Esophagus muscularis mucosa (tissue), 4 donors: Measurements from ENCODE around the gene PHB1. TPM values are rescaled to one million over a fixed set of nuclear protein-coding genes. Genes with fewer than 3 reads are reported as not detected.
"Not testable (repeated sequence)": the region's sequence is repeated elsewhere in the genome, so short reads cannot be mapped to it uniquely, and the experiment has no call there.

Experiments used
- DNase-seq: peaks from one replicate; pipeline ENCODE4 v3.0.0-alpha.2; 2017; ENCODE audit errors: extremely low spot score
- H3K27ac ChIP-seq, 4 donors: fragments of 200-600 bp; sonication (generic); replicated peaks in 1 of 4; 1 replicate in 3 of 4; 2 replicates in 1 of 4; pipeline ENCODE4 v1.5.1; 2016 to 2019; ENCODE audit warnings: mild to moderate bottlenecking in 1 of 4
- H3K27me3 ChIP-seq, 4 donors: fragments of 200-600 bp; sonication (generic); one replicate each; pipeline versions ENCODE4 v1.5.1 to v1.6.0; 2016 to 2019
- H3K36me3 ChIP-seq, 4 donors: fragments of 200-600 bp; sonication (generic); one replicate each; pipeline ENCODE4 v1.5.1; 2016 to 2019
- H3K4me1 ChIP-seq, 4 donors: fragments of 200-600 bp; sonication (generic); one replicate each; pipeline ENCODE4 v1.5.1; 2016 to 2019
- H3K4me3 ChIP-seq, 4 donors: fragments of 200-600 bp; sonication (generic); 1 replicate in 2 of 4; 2 replicates in 2 of 4; pipeline ENCODE4 v1.5.1; 2016 to 2019; ENCODE audit warnings: mild to moderate bottlenecking in 4 of 4, moderate library complexity in 1 of 4
- H3K9me3 ChIP-seq, 4 donors: fragments of 200-600 bp; sonication (generic); 1 replicate in 3 of 4; 2 replicates in 1 of 4; pipeline ENCODE4 v1.5.1; 2016 to 2019
- EP300 ChIP-seq: sonication (generic); formaldehyde crosslinking; IDR thresholded peaks from one replicate; pipeline ENCODE4 v1.6.1; 2017; ENCODE audit warnings: antibody characterized with exemption
- POLR2A ChIP-seq: fragments of 450-650 bp; IDR thresholded peaks from one replicate; pipeline ENCODE4 v1.6.1; 2017; ENCODE audit warnings: antibody characterized with exemption, moderate library complexity, mild to moderate bottlenecking, low read depth
- POLR2AphosphoS5 ChIP-seq, 2 donors: sonication (generic); formaldehyde crosslinking; IDR thresholded peaks; one replicate each; pipeline ENCODE4 v1.6.1; 2017; ENCODE audit warnings: antibody characterized with exemption in 2 of 2
- WGBS: methylation state at CpG from one replicate; pipeline ENCODE4 v1.1.5; 2018; 5-methylcytosine and 5-hydroxymethylcytosine counted together
- intact Hi-C: fragments of 100-400 bp; cut with DNase I; formaldehyde crosslinking; loops from one replicate; pipeline ENCODE4 v1.15.1; 2023
- total RNA-seq, 4 donors: library from RNA; depleted of rRNA; stranded (reverse); fragments of >200 nt; gene quantifications; one replicate each; pipeline versions ENCODE4 v1.1.0 to v1.2.1, GENCODE V29; 2016
- TF ChIP-seq, protein P1 (sequence below), 3 experiments: fragments of 200-600 bp in 2 of 3; fragments of 450-650 bp in 1 of 3; sonication (generic) in 2 of 3; IDR thresholded peaks; one replicate each; pipeline ENCODE4 v1.5.1; 2017 to 2019; ENCODE audit warnings: antibody characterized with exemption in 3 of 3, mild to moderate bottlenecking in 2 of 3, moderate library complexity in 1 of 3

The PHB1 gene
- total RNA-seq, 4 donors from 2014 or later = 75.6 to 101 (median 95.6) TPM

DNA sequence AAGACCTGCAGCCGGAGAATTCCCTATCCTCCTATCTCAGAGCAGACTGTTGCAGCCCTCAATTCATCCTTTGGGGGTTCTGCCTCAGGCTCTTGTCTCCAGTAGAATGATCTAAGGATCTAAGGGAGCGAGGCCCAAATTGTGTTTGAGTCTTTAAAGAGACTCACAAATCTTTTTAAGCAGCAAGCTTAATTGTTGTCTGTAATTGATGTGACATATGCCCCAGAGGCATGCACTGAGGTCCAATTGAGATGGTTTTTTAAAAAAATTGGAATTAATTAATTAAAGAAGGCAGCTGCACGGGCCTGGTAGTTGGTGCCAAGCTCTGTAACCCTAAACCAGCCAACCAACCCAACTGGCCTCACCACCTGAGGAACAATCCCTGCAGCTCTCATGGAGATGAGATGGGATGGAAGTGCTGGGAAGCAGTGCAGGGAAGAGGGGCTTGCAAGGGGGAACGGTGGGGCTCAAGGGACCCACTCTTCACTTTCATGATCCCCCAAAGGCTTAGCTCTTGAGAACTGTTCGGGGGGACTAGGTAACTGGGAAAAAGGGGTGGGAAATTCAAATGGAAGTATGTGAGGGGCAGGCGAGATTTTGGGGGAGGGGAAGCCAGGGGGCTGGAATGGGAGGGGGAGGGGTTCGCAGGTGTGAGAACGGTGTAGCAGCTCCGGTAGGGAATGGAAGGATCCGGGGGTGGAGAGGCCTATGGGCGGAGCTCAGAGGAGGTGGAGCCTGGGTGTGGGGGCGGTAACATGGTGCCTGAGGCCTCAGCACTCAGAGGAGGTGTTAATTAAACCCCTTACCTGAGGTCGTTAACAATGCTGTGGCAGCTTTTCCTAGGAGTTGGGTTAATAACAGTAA lies 43.5 kb downstream of the PHB1 start:
- intact Hi-C loops = no loop called here
- peak; percentile 74 for DNase-seq
- Histone ChIP-seq H3K27me3 (no peaks in the 10 kb centered on the region), H3K27ac (no peak overlapping the region), H3K36me3 (no peaks in the 10 kb centered on the region), H3K4me1 (no peaks in the 10 kb centered on the region), H3K4me3 (no peak overlapping the region), H3K9me3 (no peaks in the 10 kb centered on the region)
- 58% methylated on average over 13 of the region's 13 CpGs for WGBS
- TF ChIP-seq POLR2A = no peak
- TF ChIP-seq, protein P1, sequence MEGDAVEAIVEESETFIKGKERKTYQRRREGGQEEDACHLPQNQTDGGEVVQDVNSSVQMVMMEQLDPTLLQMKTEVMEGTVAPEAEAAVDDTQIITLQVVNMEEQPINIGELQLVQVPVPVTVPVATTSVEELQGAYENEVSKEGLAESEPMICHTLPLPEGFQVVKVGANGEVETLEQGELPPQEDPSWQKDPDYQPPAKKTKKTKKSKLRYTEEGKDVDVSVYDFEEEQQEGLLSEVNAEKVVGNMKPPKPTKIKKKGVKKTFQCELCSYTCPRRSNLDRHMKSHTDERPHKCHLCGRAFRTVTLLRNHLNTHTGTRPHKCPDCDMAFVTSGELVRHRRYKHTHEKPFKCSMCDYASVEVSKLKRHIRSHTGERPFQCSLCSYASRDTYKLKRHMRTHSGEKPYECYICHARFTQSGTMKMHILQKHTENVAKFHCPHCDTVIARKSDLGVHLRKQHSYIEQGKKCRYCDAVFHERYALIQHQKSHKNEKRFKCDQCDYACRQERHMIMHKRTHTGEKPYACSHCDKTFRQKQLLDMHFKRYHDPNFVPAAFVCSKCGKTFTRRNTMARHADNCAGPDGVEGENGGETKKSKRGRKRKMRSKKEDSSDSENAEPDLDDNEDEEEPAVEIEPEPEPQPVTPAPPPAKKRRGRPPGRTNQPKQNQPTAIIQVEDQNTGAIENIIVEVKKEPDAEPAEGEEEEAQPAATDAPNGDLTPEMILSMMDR (IDR thresholded peaks at IDR 0.05) = no peak
- TF ChIP-seq POLR2AphosphoS5 (IDR thresholded peaks at IDR 0.05) = no peak
- no peak for TF ChIP-seq EP300

DNA sequence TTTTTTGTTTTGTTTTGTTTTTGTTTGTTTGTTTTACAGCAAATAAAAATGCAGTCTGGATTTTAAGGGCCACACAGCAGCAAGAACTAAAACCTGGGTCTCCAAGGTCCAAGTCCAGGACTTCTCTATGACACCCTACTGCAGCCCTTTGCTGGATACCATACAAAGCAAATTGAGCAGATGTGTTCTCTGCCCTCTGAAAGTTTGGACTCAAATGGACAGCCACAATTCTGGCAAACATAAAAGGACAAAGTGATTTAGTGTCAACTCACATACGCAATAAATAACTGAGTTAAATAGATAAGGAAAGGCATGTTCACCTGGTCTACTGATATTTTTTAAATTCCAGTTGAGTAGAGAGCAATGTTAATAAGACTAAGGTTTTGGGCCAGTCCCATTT lies 44.9 kb downstream of the PHB1 start:
- 100% methylated on average over 1 of the region's 1 CpG for WGBS
- no peak for DNase-seq
- H3K27me3 ChIP-seq = no peaks in the 10 kb centered on the region
- no peaks in the 10 kb centered on the region for H3K9me3 ChIP-seq
- H3K27ac ChIP-seq = no peak overlapping the region
- no peak overlapping the region for H3K4me3 ChIP-seq
- intact Hi-C loops = no loop called here
- no peaks in the 10 kb centered on the region for H3K36me3 ChIP-seq
- TF ChIP-seq POLR2A (no peak), POLR2AphosphoS5 (IDR thresholded peaks at IDR 0.05) (no peak), EP300 (no peak)
- TF ChIP-seq, protein P1 (IDR thresholded peaks at IDR 0.05) = no peak
- no peaks in the 10 kb centered on the region for H3K4me1 ChIP-seq

DNA sequence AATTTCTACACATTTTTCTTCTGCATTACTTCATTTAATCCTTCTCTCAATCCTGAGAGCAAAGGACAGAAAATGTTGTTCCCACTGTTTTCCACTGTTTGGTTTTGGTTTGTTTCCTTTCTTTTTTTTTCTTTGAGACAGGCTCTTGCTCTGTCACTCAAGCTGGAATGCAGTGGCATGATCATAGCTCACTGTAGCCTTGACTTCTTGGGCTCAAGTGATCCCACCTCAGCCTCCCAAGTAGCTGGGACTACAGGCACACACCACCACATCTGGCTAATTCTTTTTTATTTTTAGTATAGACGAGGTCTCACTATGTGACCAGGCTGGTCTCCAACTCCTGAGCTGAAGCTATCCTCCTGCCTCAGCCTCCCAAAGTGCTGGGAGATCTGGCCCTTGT lies 45.6 kb downstream of the PHB1 start:
- WGBS = 74% methylated on average over 1 of the region's 1 CpG
- Histone ChIP-seq H3K27me3 (no peaks in the 10 kb centered on the region), H3K27ac (no peak overlapping the region), H3K36me3 (no peaks in the 10 kb centered on the region), H3K9me3 (no peaks in the 10 kb centered on the region), H3K4me3 (no peak overlapping the region), H3K4me1 (no peaks in the 10 kb centered on the region)
- intact Hi-C loops = no loop called here
- no peak for DNase-seq
- TF ChIP-seq EP300 (no peak), POLR2AphosphoS5 (IDR thresholded peaks at IDR 0.05) (no peak), POLR2A (no peak)
- TF ChIP-seq, protein P1 (IDR thresholded peaks at IDR 0.05) = no peak

DNA sequence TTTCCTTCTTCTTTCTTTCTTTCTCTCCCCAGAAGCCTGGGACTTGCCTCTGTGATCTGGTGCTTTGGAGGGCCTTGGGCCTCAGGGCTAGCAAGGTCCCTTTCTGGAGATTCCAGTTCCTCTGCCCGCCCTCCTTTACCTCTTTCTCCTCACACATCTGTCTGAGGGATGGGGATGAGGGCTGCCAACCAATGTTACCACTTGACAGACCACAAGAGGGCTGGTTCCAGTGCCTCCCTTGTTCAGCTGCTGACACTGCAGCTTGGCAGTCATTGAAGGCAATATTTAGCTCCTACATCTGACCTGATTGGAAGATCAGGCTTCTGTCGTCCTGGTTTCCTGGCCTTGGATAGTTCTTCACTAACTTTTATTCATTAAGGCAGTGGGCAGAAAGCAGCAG lies 49.0 kb downstream of the PHB1 start:
- Histone ChIP-seq H3K36me3 (no peaks in the 10 kb centered on the region), H3K27me3 (no peaks in the 10 kb centered on the region), H3K27ac (no peak overlapping the region), H3K4me1 (peaks cover 4 to 18% (median 13%) of the 10 kb centered on the region in 4 donors), H3K4me3 (no peak overlapping the region), H3K9me3 (no peaks in the 10 kb centered on the region)
- DNase-seq = no peak
- TF ChIP-seq POLR2AphosphoS5 (IDR thresholded peaks at IDR 0.05) (no peak), EP300 (no peak), POLR2A (no peak)
- TF ChIP-seq, protein P1 (IDR thresholded peaks at IDR 0.05) = no peak
- intact Hi-C loops = no loop called here
- 38% methylated on average over 2 of the region's 2 CpGs for WGBS

DNA sequence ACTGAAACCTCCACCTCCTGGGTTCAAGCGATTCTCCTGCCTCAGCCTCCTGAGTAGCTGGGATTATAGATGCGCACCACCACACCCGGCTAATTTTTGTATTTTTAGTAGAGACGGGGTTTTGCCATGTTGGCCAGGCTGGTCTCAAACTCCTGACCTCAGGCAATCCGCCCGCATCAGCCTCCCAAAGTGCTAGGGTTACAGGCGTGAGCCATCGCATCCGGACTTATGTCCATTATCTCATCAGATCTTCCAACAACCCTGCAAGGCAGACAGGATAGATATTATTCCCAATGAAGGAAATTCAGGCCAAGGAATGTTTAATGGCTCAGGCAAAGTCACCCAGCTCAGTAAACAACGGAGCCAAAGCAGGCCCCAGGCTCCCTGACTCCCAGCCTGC lies 49.6 kb downstream of the PHB1 start:
- H3K27me3 ChIP-seq, DNase-seq, intact Hi-C loops, H3K4me3 ChIP-seq, H3K27ac ChIP-seq, H3K9me3 ChIP-seq, H3K36me3 ChIP-seq: not testable (repeated sequence)
- H3K4me1 ChIP-seq = peaks cover 10 to 24% (median 18%) of the 10 kb centered on the region in 4 donors
- 94% methylated on average over 10 of the region's 10 CpGs for WGBS
